22Rv1 (cell line): ENCODE measurements around the gene BSG.

Experiments used
- H3K27ac ChIP-seq: fragments of 450-650 bp; 2 replicates; pipeline ENCODE4 v1.5.1; 2017
- CTCF ChIP-seq: fragments of 450-650 bp; IDR thresholded peaks from 2 replicates; pipeline ENCODE4 v1.5.1; 2017; ENCODE audit warnings: mild to moderate bottlenecking
- ZFX ChIP-seq: fragments of 450-650 bp; IDR thresholded peaks from 2 replicates; pipeline ENCODE4 v1.6.1; 2017; ENCODE audit warnings: antibody characterized with exemption, borderline replicate concordance

Gene BSG

GRCh38 chr19:579842-580155, 7.4 kb downstream of the BSG start:
- TF ChIP-seq ZFX (no peak), CTCF (no peak)
- H3K27ac ChIP-seq: no peak overlapping the region

GRCh38 chr19:580274-580835, 8.0 kb downstream of the BSG start:
- TF ChIP-seq CTCF (no peak), ZFX (no peak)
- H3K27ac ChIP-seq: no peak overlapping the region

- no peak overlapping the region for H3K27ac ChIP-seq
- TF ChIP-seq CTCF (no peak), ZFX (no peak)
Measured at GRCh38 chr19:581399-582111, 9.2 kb downstream of the BSG start.

GRCh38 chr19:582497-583197, 10.3 kb downstream of the BSG start:
- H3K27ac ChIP-seq: 0 out of 2 replicates have a peak overlapping the region, but pooled peaks have one; percentile 10
- TF ChIP-seq CTCF: no peak
- no peak for TF ChIP-seq ZFX

DNA sequence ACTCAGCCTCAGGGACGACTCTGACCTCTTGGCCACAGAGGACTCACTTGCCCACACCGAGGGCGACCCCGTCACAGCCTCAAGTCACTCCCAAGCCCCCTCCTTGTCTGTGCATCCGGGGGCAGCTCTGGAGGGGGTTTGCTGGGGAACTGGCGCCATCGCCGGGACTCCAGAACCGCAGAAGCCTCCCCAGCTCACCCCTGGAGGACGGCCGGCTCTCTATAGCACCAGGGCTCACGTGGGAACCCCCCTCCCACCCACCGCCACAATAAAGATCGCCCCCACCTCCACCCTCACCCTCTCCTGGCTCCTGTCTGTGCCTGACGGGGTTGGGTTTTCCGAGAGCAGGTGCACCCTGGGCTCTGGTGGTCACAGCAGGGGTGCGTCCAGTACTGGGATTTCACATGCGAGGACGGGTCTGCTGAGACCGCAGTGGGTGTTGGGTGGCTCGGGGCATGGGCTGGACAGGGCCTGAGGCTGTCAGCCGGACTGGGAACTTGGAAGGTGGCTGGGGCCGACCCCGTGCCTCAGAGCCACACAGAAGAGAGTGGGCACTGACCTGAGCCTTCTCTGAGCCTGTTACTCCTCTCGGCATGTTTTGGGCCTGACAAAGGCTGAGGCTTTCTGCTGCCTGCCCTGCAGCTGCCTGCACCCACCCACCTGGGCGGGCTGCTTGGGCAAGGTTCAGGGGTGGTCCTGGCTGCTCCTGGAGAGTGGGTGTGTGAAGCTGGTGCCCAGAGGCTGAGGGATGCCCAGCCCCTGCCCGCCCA, 11.0 kb downstream of the BSG start:
- TF ChIP-seq CTCF (no peak), ZFX (no peak)
- peak overlapping the region; percentile 10; the same call in 1 of the 2 replicates for H3K27ac ChIP-seq

DNA sequence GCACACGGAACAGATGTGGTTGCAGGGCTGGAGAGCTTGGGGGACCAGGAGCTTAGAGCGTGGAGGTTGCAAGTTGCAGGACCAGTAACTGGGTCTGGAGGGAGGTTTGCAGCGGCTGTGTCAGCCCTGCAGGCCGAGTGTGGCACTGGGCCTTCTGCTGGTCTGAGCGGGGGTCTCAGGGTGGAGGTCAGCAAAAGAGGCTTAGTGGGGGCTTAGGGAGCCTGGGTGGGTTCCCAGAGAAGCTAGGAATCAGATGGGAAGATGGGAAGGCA, 11.5 kb downstream of the BSG start:
- TF ChIP-seq CTCF (no peak), ZFX (no peak)
- H3K27ac ChIP-seq: peak overlapping the region; percentile 10; the same call in 1 of the 2 replicates
